SK-N-SH (cell line): ENCODE measurements around the gene DDX51.

Experiments used
- CHD2 ChIP-seq: fragments of 150-350 bp; IDR thresholded peaks from 2 replicates; pipeline ENCODE4 v1.6.1; 2018; ENCODE audit warnings: low read length; ENCODE audit not compliant: partially characterized antibody
- CTCF ChIP-seq: fragments of 200-600 bp; sonication (generic); IDR thresholded peaks from 2 replicates; pipeline ENCODE4 v1.6.1; 2017; ENCODE audit warnings: antibody characterized with exemption, mild to moderate bottlenecking, moderate library complexity
- GABPA ChIP-seq: IDR thresholded peaks from 2 replicates; pipeline ENCODE4 v1.4.0; 2012; ENCODE audit warnings: low read depth, mild to moderate bottlenecking
- NFIC ChIP-seq: IDR thresholded peaks from 2 replicates; pipeline ENCODE4 v1.4.0; 2012; ENCODE audit warnings: borderline replicate concordance
- RAD21 ChIP-seq: IDR thresholded peaks from 2 replicates; pipeline ENCODE4 v1.6.1; 2012; ENCODE audit warnings: mild to moderate bottlenecking, low read length
- REST ChIP-seq: IDR thresholded peaks from 2 replicates; pipeline ENCODE4 v1.6.1; 2012; ENCODE audit warnings: mild to moderate bottlenecking, low read depth, low read length, moderate library complexity
- SIN3A ChIP-seq: IDR thresholded peaks from 2 replicates; pipeline ENCODE4 v1.6.1; 2012; ENCODE audit warnings: low read depth, mild to moderate bottlenecking, low read length, moderate library complexity, borderline replicate concordance
- SMC3 ChIP-seq: IDR thresholded peaks from 2 replicates; pipeline ENCODE4 v1.6.1; 2012; ENCODE audit warnings: low read depth, low read length, improper control_type of control experiment
- TCF12 ChIP-seq: IDR thresholded peaks from 2 replicates; pipeline ENCODE4 v1.4.0; 2012
- TEAD4 ChIP-seq: IDR thresholded peaks from 2 replicates; pipeline ENCODE4 v1.4.0; 2012; ENCODE audit warnings: mild to moderate bottlenecking, borderline replicate concordance; ENCODE audit not compliant: insufficient read depth
- USF2 ChIP-seq: fragments of 150-350 bp; IDR thresholded peaks from 2 replicates; pipeline ENCODE4 v1.6.1; 2017; ENCODE audit warnings: antibody characterized with exemption, low read length, low read depth, borderline replicate concordance

GRCh38 chr12:132159555-132160003, 15.5 kb upstream of the DDX51 start:
- TF ChIP-seq RAD21, result no peak
- no peak for TF ChIP-seq REST
- no peak for TF ChIP-seq CTCF
- TF ChIP-seq NFIC, result no peak
- no peak for TF ChIP-seq SIN3A
- no peak for TF ChIP-seq USF2
- no peak for TF ChIP-seq TEAD4
- TF ChIP-seq TCF12, result no peak
- no peak for TF ChIP-seq SMC3
- no peak for TF ChIP-seq CHD2
- no peak for TF ChIP-seq GABPA
